Muscle layer of duodenum (tissue), 2 donors: Measurements from ENCODE around the gene BTG2.
"Not testable (repeated sequence)": the region's sequence is repeated elsewhere in the genome, so short reads cannot be mapped to it uniquely, and the experiment has no call there.

Source experiments
- H3K27ac ChIP-seq: one replicate; pipeline ENCODE4 v1.7.0; 2013; ENCODE audit warnings: mild to moderate bottlenecking, low read length
- H3K27me3 ChIP-seq: one replicate; pipeline ENCODE4 v1.7.0; 2013; ENCODE audit warnings: low read depth, mild to moderate bottlenecking, control low read depth, low read length
- H3K36me3 ChIP-seq, 2 donors: one replicate each; pipeline ENCODE4 v1.7.0; 2013; ENCODE audit warnings: low read length in 2 of 2, control low read depth in 1 of 2, mild to moderate bottlenecking in 1 of 2; ENCODE audit not compliant: insufficient read depth in 2 of 2, control insufficient read depth in 1 of 2
- H3K4me1 ChIP-seq, 2 donors: one replicate each; pipeline ENCODE4 v1.7.0; 2013; ENCODE audit warnings: low read length in 2 of 2, mild to moderate bottlenecking in 2 of 2, control low read depth in 1 of 2, moderate library complexity in 1 of 2; ENCODE audit not compliant: insufficient read depth in 2 of 2, control insufficient read depth in 1 of 2
- H3K4me3 ChIP-seq, 2 donors: one replicate each; pipeline ENCODE4 v1.7.0; 2013; ENCODE audit warnings: low read length in 2 of 2, low read depth in 1 of 2, mild to moderate bottlenecking in 1 of 2
- H3K9me3 ChIP-seq, 2 donors: one replicate each; pipeline ENCODE4 v1.7.0; 2013; ENCODE audit warnings: low read length in 2 of 2, control low read depth in 1 of 2, mild to moderate bottlenecking in 1 of 2; ENCODE audit not compliant: control insufficient read depth in 1 of 2
- donor health status: healthy.

The BTG2 gene

DNA sequence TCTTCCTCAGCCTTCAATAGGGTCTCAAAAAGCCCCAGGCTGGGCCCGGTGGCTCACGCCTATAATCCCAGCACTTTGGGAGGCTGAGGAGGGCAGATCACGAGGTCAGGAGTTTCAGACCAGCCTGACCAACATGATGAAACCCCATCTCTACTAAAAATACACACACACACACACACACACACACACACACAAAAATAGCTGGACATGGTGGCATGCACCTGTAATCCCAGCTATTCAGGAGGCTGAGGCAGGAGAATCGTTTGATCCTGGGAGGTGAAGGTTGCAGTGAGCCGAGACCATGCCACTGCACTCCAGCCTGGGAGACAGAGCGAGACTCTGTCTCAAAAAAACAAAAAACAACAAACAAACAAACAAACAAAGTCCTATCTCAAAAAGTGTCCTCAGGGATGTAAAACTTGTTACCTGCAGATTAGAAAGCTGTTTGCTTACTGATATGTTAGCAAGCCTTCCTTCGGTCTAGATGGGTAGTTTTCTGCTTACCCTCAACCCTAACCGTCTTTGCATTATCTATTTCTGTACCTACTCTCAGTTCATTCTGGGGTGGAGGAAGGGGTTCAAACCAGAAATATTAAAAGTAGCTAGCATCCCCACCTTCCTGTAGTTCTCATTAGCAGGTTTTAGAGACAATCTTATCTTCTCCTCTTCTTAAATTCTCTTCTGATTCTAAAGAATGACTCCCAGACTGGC lies 5.4 kb upstream of the BTG2 start:
- not testable (repeated sequence) for H3K4me3 ChIP-seq, H3K9me3 ChIP-seq, H3K27ac ChIP-seq, H3K36me3 ChIP-seq, H3K27me3 ChIP-seq
- peaks cover 0 to 10% of the 10 kb centered on the region in 2 donors for H3K4me1 ChIP-seq

GRCh38 chr1:203300441-203301330 lies 4.6 kb upstream of the BTG2 start:
- H3K4me1 ChIP-seq, result peaks cover 0 to 11% of the 10 kb centered on the region in 2 donors
- peak overlapping the region; percentile 11 for H3K27ac ChIP-seq
- no peak overlapping the region for H3K4me3 ChIP-seq
- H3K27me3 ChIP-seq, result no peaks in the 10 kb centered on the region
- no peaks in the 10 kb centered on the region for H3K36me3 ChIP-seq
- no peaks in the 10 kb centered on the region for H3K9me3 ChIP-seq

DNA sequence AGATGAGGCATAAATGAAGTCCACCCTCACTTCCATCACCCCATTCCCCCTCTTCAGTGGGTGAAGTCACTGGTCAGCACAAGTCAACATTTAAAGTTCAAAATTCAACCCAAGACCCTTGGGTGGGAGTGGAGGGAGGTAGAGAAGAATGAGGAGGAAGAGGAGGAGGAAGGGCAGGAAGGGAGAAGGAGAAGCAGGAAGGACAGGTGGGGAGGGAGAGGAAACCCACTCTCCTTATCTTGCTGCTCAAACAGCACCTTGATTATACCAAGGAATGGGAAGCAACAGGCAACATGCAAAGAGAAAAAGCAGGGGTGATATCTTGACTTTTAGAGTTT lies 4.0 kb upstream of the BTG2 start:
- Histone ChIP-seq H3K27ac (peak overlapping the region; percentile 11), H3K27me3 (no peaks in the 10 kb centered on the region), H3K36me3 (no peaks in the 10 kb centered on the region), H3K9me3 (no peaks in the 10 kb centered on the region), H3K4me3 (no peak overlapping the region), H3K4me1 (peaks cover 0 to 10% of the 10 kb centered on the region in 2 donors)

DNA sequence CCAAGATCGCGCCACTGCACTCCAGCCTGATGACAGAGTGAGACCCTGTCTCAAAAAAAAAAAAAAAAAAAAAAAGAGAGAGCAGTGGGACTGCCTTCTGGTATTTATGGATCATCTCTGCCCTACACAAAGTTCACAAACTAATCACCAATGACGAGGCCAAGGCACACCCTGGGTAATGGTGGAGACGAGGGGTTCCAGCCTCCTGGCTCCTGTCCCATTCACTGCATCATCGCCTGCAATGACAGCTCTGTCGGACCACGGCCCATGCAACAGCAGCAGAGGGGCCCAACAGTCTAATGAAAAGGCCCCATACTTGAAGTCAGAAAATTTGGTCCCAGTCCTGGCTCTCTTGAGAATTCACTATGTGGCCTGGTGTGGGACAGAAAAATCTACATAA lies 2.9 kb upstream of the BTG2 start:
- no peaks in the 10 kb centered on the region for H3K9me3 ChIP-seq
- peaks cover 5 to 8% of the 10 kb centered on the region in 2 donors for H3K4me1 ChIP-seq
- no peaks in the 10 kb centered on the region for H3K27me3 ChIP-seq
- peaks cover under 1 to 6% of the 10 kb centered on the region in 2 donors for H3K36me3 ChIP-seq
- no peak overlapping the region for H3K27ac ChIP-seq
- H3K4me3 ChIP-seq, result no peak overlapping the region

DNA sequence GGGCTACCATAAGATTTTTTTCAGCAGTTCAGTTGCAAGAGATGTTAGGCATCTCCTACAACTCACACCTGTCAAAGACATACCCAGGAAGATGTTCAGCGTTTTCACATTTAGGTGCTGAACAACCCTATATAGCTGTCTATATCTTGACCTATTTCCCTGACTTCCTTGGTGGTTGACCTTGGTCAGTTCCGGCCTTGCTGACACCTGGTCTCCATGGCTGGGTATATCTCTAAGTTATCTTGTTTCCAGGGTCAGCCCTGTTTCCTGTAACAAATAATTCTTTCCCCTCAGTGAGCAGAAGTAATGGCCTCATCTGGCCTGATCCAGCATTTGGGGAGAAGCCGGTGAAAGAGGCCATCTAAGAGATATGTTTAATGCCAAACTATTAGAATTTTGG lies 2.4 kb upstream of the BTG2 start:
- Histone ChIP-seq H3K27ac (no peak overlapping the region), H3K4me1 (peaks cover 8 to 10% of the 10 kb centered on the region in 2 donors), H3K9me3 (no peaks in the 10 kb centered on the region), H3K4me3 (no peak overlapping the region), H3K27me3 (no peaks in the 10 kb centered on the region), H3K36me3 (peaks cover 5 to 10% of the 10 kb centered on the region in 2 donors)

- Histone ChIP-seq H3K36me3 (peaks cover 17 to 20% of the 10 kb centered on the region in 2 donors), H3K27me3 (no peaks in the 10 kb centered on the region), H3K4me1 (peaks cover 17 to 25% of the 10 kb centered on the region in 2 donors), H3K9me3 (no peaks in the 10 kb centered on the region), H3K4me3 (peak overlapping the region; percentile 49 to 60), H3K27ac (peak overlapping the region; percentile 96)
These were observed 864 bp upstream of the BTG2 start for GRCh38 chr1:203304391-203304918.

DNA sequence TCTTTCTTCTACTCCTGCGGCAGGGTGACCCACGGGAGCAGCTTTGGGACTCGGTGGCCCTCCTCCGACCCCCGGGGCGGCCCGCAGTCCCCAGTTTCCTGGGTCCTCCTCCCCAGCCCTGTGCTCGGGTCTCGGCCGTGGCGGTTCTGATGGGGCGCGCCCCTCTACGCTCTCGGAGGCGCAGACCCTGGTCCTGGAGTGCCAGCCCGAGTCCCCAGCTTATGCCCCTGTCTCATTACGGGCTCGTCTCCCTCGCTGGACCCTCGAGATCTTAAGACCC lies 430 bp downstream of the BTG2 start:
- Histone ChIP-seq H3K9me3 (no peaks in the 10 kb centered on the region), H3K4me1 (peaks cover 17 to 27% of the 10 kb centered on the region in 2 donors)

GRCh38 chr1:203306089-203306964 lies 1.0 kb downstream of the BTG2 start:
- Histone ChIP-seq H3K4me3 (peak overlapping the region; percentile 90 to 98), H3K9me3 (no peaks in the 10 kb centered on the region), H3K4me1 (peaks cover 17 to 27% of the 10 kb centered on the region in 2 donors), H3K36me3 (peaks cover 17 to 20% of the 10 kb centered on the region in 2 donors), H3K27ac (peak overlapping the region; percentile 94), H3K27me3 (no peaks in the 10 kb centered on the region)

More for the DNA sequence above, 430 bp downstream of the BTG2 start:
- Histone ChIP-seq H3K27me3 (no peaks in the 10 kb centered on the region), H3K27ac (peak overlapping the region; percentile 94), H3K4me3 (peak overlapping the region; percentile 90 to 98), H3K36me3 (peaks cover 17 to 20% of the 10 kb centered on the region in 2 donors)

DNA sequence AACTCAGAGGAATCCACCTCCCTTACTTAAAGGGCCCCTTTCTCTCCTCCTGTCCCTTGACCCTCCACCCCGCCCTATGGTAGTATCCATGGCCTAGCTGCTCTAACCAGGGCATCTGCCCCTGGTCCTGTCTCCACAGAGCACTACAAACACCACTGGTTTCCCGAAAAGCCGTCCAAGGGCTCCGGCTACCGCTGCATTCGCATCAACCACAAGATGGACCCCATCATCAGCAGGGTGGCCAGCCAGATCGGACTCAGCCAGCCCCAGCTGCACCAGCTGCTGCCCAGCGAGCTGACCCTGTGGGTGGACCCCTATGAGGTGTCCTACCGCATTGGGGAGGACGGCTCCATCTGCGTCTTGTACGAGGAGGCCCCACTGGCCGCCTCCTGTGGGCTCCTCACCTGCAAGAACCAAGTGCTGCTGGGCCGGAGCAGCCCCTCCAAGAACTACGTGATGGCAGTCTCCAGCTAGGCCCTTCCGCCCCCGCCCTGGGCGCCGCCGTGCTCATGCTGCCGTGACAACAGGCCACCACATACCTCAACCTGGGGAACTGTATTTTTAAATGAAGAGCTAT lies 1.7 kb downstream of the BTG2 start:
- Histone ChIP-seq H3K4me1 (peaks cover 17 to 27% of the 10 kb centered on the region in 2 donors), H3K36me3 (peaks cover 17 to 20% of the 10 kb centered on the region in 2 donors), H3K9me3 (no peaks in the 10 kb centered on the region), H3K4me3 (peak overlapping the region; percentile 90 to 98), H3K27ac (peak overlapping the region; percentile 94), H3K27me3 (no peaks in the 10 kb centered on the region)

DNA sequence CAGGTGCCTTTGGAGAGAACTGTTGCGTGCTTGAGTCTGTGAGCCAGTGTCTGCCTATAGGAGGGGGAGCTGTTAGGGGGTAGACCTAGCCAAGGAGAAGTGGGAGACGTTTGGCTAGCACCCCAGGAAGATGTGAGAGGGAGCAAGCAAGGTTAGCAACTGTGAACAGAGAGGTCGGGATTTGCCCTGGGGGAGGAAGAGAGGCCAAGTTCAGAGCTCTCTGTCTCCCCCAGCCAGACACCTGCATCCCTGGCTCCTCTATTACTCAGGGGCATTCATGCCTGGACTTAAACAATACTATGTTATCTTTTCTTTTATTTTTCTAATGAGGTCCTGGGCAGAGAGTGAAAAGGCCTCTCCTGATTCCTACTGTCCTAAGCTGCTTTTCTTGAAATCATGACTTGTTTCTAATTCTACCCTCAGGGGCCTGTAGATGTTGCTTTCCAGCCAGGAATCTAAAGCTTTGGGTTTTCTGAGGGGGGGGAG lies 2.4 kb downstream of the BTG2 start:
- peaks cover 17 to 20% of the 10 kb centered on the region in 2 donors for H3K36me3 ChIP-seq
- no peaks in the 10 kb centered on the region for H3K9me3 ChIP-seq
- peak overlapping the region; percentile 90 for H3K27ac ChIP-seq
- peaks cover 15 to 27% of the 10 kb centered on the region in 2 donors for H3K4me1 ChIP-seq
- no peaks in the 10 kb centered on the region for H3K27me3 ChIP-seq
- peak overlapping the region; percentile 90 to 98 for H3K4me3 ChIP-seq
